Muscle layer of colon (tissue), 2 donors: ENCODE results near the gene NUDC.
A peak's percentile ranks its signal among the peaks of the same experiment; 100 is the strongest.
"Not testable (repeated sequence)": the region's sequence is repeated elsewhere in the genome, so short reads cannot be mapped to it uniquely, and the experiment has no call there.

Experiments used
- H3K27ac ChIP-seq: one replicate; pipeline ENCODE4 v1.7.0; 2013; ENCODE audit warnings: low read depth, mild to moderate bottlenecking, low read length, moderate library complexity
- H3K27me3 ChIP-seq, 2 donors: one replicate each; pipeline ENCODE4 v1.7.0; 2013; ENCODE audit warnings: low read length in 2 of 2, mild to moderate bottlenecking in 2 of 2; ENCODE audit not compliant: insufficient read depth in 2 of 2, control insufficient read depth in 1 of 2
- H3K36me3 ChIP-seq: one replicate; pipeline ENCODE4 v1.7.0; 2013; ENCODE audit warnings: mild to moderate bottlenecking, low read length; ENCODE audit not compliant: insufficient read depth
- H3K4me1 ChIP-seq: one replicate; pipeline ENCODE4 v1.7.0; 2013; ENCODE audit warnings: mild to moderate bottlenecking, low read length; ENCODE audit not compliant: insufficient read depth
- H3K4me3 ChIP-seq, 2 donors: one replicate each; pipeline ENCODE4 v1.7.0; 2013; ENCODE audit warnings: low read length in 2 of 2, low read depth in 1 of 2, mild to moderate bottlenecking in 1 of 2, moderate library complexity in 1 of 2
- H3K9ac ChIP-seq: one replicate; pipeline ENCODE4 v1.7.0; 2013; ENCODE audit warnings: low read length
- H3K9me3 ChIP-seq: one replicate; pipeline ENCODE4 v1.7.0; 2013; ENCODE audit warnings: mild to moderate bottlenecking, low read length
- donor health status: abdominal sarcoma.
- donor health status: Adenocarcinoma of cecum.

The NUDC gene

GRCh38 chr1:26921540-26922430, at the start of gene NUDC:
Gene NUDC, plus strand, starts transcription at chr1:26921743. Its CDS starts 106 bp downstream, at chr1:26921849.
- Histone ChIP-seq H3K4me1 (peaks cover 17% of the 10 kb centered on the region), H3K27me3 (no peaks in the 10 kb centered on the region), H3K4me3 (peak within 1 kb of the TSS; percentile 82 to 94), H3K9ac (peak within 1 kb of the TSS; percentile 95), H3K9me3 (no peaks in the 10 kb centered on the region), H3K36me3 (peaks cover 17% of the 10 kb centered on the region), H3K27ac (peak within 1 kb of the TSS; percentile 71)

GRCh38 chr1:26873097-26873496, 48.4 kb upstream of the NUDC start:
- not testable (repeated sequence) for H3K36me3 ChIP-seq, H3K4me3 ChIP-seq, H3K27ac ChIP-seq, H3K9ac ChIP-seq, H3K9me3 ChIP-seq, H3K4me1 ChIP-seq, H3K27me3 ChIP-seq

- H3K9ac ChIP-seq, result no peak overlapping the region
- peaks cover 20% of the 10 kb centered on the region for H3K36me3 ChIP-seq
- no peak overlapping the region for H3K27ac ChIP-seq
- no peaks in the 10 kb centered on the region for H3K9me3 ChIP-seq
- H3K4me1 ChIP-seq, result no peaks in the 10 kb centered on the region
- H3K4me3 ChIP-seq, result no peak overlapping the region
- H3K27me3 ChIP-seq, result no peaks in the 10 kb centered on the region
Observed at GRCh38 chr1:26874896-26875295, 46.6 kb upstream of the NUDC start.

GRCh38 chr1:26877326-26877725, 44.2 kb upstream of the NUDC start:
- Histone ChIP-seq H3K9me3 (no peaks in the 10 kb centered on the region), H3K4me1 (no peaks in the 10 kb centered on the region), H3K27ac (no peak overlapping the region), H3K27me3 (no peaks in the 10 kb centered on the region), H3K36me3 (peaks cover 30% of the 10 kb centered on the region), H3K9ac (no peak overlapping the region), H3K4me3 (no peak overlapping the region)

- Histone ChIP-seq H3K4me1 (no peaks in the 10 kb centered on the region), H3K9ac (no peak overlapping the region), H3K36me3 (peaks cover 53% of the 10 kb centered on the region), H3K27me3 (no peaks in the 10 kb centered on the region), H3K4me3 (no peak overlapping the region), H3K27ac (no peak overlapping the region), H3K9me3 (no peaks in the 10 kb centered on the region)
Observed at GRCh38 chr1:26879793-26880192, 41.8 kb upstream of the NUDC start.

GRCh38 chr1:26881611-26882010, 39.9 kb upstream of the NUDC start:
- not testable (repeated sequence) for H3K9ac ChIP-seq, H3K9me3 ChIP-seq, H3K27ac ChIP-seq, H3K27me3 ChIP-seq, H3K4me1 ChIP-seq, H3K4me3 ChIP-seq
- peaks cover 65% of the 10 kb centered on the region for H3K36me3 ChIP-seq

GRCh38 chr1:26882696-26883463, 38.7 kb upstream of the NUDC start:
- H3K9me3 ChIP-seq, result no peaks in the 10 kb centered on the region
- H3K36me3 ChIP-seq, result peaks cover 70% of the 10 kb centered on the region
- H3K27ac ChIP-seq, result no peak overlapping the region
- H3K4me1 ChIP-seq, result no peaks in the 10 kb centered on the region
- no peak overlapping the region for H3K9ac ChIP-seq
- no peak overlapping the region for H3K4me3 ChIP-seq
- no peaks in the 10 kb centered on the region for H3K27me3 ChIP-seq

GRCh38 chr1:26887125-26887524, 34.4 kb upstream of the NUDC start:
- Histone ChIP-seq H3K9me3 (no peaks in the 10 kb centered on the region), H3K27me3 (no peaks in the 10 kb centered on the region), H3K4me1 (peaks cover 22% of the 10 kb centered on the region), H3K27ac (no peak overlapping the region), H3K9ac (no peak overlapping the region), H3K36me3 (peaks cover 58% of the 10 kb centered on the region), H3K4me3 (no peak overlapping the region)

- H3K27me3 ChIP-seq, result no peaks in the 10 kb centered on the region
- no peak overlapping the region for H3K4me3 ChIP-seq
- H3K9me3 ChIP-seq, result no peaks in the 10 kb centered on the region
- H3K4me1 ChIP-seq, result peaks cover 22% of the 10 kb centered on the region
- H3K27ac ChIP-seq, result no peak overlapping the region
- H3K36me3 ChIP-seq, result peaks cover 57% of the 10 kb centered on the region
- H3K9ac ChIP-seq, result no peak overlapping the region
Observed at GRCh38 chr1:26888231-26888630, 33.3 kb upstream of the NUDC start.

- Histone ChIP-seq H3K27ac (peak within 1 kb of the TSS; percentile 97), H3K4me3 (peak within 1 kb of the TSS; percentile 95 to 96), H3K9ac (peak within 1 kb of the TSS; percentile 83), H3K27me3 (no peaks in the 10 kb centered on the region), H3K36me3 (peaks cover 59% of the 10 kb centered on the region), H3K9me3 (no peaks in the 10 kb centered on the region), H3K4me1 (peaks cover 22% of the 10 kb centered on the region)
Observed at GRCh38 chr1:26889551-26890466, 31.7 kb upstream of the NUDC start, which contains the start of gene GPN2. Gene GPN2, minus strand, starts transcription at chr1:26890283. Its CDS starts 187 bp downstream, at chr1:26890096.

- peak overlapping the region; percentile 83 for H3K9ac ChIP-seq
- H3K27ac ChIP-seq, result peak overlapping the region; percentile 97
- no peaks in the 10 kb centered on the region for H3K27me3 ChIP-seq
- H3K4me1 ChIP-seq, result peaks cover 22% of the 10 kb centered on the region
- H3K36me3 ChIP-seq, result peaks cover 59% of the 10 kb centered on the region
- H3K4me3 ChIP-seq, result peak overlapping the region; percentile 95 to 96
- H3K9me3 ChIP-seq, result no peaks in the 10 kb centered on the region
Observed at GRCh38 chr1:26890467-26890796, 31.1 kb upstream of the NUDC start.
